Activated naive CD8-positive, alpha-beta T cell treated with anti-CD3 and anti-CD28 coated beads, Interleukin-2, amount 50 U/mL, for 16 hours (primary cell): ENCODE measurements around the gene NEUROG3.
"Not testable (repeated sequence)": the region's sequence is repeated elsewhere in the genome, so short reads cannot be mapped to it uniquely, and the experiment has no call there.

Source experiments
- DNase-seq: peaks from one replicate; pipeline ENCODE4 v3.0.0-alpha.2; 2020; ENCODE audit warnings: low read depth, low spot score

The NEUROG3 gene

DNA sequence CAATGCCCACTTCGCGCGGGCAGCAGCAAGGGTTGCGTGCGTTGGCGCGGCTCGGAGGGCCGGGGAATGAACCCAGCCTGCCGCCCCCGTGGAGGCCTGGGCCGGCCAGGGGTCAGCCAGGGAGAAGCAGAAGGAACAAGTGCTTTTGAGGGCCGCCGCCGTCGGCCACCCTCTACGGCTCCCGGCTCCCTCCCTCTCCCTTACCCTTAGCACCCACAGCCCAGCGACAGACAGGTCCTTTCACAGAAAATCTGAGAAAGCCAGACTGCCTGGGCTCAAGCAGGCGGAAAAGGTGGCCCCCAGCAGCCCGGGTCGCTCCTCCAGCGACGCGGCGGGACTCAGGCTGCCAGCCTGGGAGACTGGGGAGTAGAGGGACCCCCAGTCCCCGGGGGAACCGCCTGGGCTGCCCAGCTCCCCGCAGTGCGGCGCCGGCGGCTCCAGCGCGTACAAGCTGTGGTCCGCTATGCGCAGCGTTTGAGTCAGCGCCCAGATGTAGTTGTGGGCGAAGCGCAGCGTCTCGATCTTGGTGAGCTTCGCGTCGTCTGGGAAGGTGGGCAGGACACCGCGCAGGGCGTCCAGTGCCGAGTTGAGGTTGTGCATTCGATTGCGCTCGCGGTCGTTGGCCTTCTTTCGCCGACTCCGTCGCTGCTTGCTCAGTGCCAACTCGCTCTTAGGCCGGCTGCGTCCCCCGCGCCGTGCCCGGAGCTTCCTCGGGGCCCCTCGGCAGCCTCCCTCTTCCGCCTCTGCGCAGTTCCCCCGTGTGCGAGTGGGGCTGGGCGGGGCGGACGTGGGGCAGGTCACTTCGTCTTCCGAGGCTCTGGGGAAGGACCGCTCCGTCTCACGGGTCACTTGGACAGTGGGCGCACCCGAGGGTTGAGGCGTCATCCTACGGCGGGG is 815 bp downstream of the NEUROG3 start:
- no peak for DNase-seq

DNA sequence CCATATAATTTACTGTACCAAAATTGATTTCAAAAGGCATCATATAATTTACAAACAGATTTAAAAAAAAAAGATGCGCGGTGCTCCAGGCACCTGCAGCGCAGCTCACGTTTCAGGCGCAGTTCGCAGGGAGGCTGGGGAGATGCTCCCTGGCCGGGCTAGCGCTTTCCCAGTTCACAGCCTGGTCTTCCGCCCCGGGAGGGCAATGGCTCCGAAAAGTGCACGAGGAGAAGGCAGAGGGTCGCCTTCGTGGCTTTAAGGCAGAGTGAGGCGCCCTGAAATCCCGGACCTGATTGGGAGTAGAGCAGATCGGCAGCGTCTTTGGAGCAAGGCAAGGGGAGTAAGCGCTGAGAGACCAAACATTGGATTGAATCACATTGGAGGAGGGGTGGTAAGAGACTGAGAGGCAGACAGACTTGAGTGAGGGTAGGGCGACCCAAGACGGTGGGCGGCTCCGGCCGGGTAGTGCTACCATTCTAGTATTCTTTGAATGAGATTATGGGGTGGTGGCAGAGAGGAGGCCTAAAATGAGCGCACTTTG is 1.5 kb downstream of the NEUROG3 start:
- DNase-seq, result no peak

DNA sequence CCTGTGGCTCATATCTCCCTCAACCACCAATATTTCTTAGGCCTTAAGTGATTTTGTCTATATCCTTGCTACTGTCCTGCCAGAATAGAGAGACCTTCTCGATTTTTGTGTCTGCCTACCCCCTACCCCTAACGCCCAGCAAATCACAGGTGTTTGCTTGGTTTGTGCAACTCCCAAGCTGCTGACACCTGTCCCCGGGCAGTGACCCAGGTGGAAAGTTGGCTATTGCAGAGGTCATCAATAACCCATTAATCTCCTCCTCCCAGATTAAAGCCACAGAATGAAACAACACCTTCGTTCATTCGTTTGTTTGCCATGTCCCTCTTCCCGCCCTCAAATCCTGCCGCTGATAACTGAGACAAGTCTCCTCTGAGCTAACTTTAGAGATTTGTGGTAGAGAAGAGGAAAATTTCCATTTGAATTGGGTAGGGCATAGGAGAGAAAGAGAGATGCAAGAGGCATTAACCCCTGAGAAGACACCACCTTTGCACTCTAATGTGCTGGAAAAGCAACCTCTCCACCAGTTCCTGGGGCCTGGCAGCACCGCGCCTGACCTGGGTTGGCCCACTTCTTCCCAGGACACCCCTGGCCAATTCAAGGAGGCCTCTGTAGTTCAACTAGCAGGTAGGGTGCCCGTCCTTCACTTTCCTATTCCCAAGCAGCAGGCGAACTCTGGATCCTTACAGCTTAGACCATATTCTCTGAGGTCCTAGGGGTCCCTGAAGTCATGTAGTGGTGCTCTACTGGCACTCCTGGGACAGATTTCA is 3.0 kb downstream of the NEUROG3 start:
- no peak for DNase-seq

DNA sequence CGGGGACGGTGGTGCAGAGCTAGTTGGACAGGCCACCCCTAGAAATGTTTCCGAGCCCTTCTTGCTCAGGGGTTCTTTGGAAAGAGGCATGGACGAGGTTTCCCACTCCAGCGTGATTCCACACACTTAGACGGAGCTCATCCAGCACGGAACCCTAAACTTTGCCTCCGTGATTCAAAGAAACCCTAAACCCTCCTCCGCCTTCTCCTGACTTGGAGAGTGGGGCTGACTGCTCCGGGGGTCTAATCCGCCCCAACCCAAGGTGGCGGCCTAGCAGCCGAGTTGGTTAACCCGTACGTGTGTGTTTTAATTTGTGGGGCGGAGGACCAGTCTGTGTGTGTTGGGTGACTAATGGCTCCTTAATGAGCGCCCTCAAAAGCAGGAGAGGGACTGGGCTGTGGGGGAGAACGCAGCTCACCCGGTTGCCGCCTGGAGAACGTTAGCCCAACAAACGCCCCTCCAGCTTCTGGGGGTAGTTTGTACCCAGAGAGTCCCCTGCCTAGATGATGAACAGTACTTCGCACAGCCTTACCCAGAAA is 3.8 kb downstream of the NEUROG3 start:
- DNase-seq, result no peak

DNA sequence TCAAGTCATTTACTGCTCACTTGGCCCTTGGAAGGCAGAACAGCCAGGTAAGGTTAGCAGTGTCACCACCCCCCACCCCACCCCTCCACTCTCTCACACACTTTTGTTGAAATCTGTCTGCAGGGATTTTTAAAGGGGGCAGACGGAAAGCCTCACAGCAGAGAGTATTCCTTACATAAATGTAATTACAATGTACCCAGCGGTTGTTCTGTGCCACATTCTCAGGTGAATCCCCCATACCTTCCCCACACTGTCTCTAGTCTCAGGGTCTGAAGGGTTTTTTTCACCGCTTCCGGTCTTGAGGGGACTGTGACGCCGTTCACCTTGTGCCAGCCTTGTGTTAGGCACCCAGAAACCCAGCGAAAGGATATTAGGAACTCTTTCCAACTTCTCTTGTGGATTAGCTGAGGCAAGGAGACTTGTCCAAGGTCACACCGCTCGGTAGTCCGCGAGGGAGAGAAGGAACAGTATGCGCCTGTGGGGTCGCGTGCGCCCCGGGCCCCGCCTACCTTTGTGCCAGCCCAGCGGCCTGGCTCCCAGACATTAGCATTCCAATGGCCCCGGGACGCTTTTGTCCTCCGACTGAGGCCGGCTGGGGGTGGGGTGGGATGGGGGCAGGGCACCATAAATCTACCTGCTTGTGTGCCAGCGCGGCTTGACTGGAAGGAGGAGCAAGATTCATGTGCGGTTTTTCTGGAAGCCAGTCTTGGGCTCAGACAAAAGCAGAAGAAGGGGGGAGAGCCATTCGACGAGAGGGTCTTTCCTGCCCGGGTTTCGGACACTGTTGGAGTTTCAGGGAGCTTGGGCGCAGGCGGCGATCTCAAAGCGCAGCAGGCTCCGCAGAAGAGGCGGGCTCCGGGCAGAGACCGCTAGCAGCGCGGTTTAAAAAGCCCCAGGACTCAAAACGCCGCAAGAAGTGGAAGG is 4.5 kb downstream of the NEUROG3 start:
- no peak for DNase-seq

- DNase-seq, result no peak
Measured at GRCh38 chr10:69567920-69568319, 5.3 kb downstream of the NEUROG3 start.

- no peak for DNase-seq
Measured at GRCh38 chr10:69562731-69563254, 10.4 kb downstream of the NEUROG3 start.

- DNase-seq, result no peak
Measured at GRCh38 chr10:69559525-69559924, 13.7 kb downstream of the NEUROG3 start.

GRCh38 chr10:69558559-69558958 is 14.7 kb downstream of the NEUROG3 start:
- no peak for DNase-seq

DNA sequence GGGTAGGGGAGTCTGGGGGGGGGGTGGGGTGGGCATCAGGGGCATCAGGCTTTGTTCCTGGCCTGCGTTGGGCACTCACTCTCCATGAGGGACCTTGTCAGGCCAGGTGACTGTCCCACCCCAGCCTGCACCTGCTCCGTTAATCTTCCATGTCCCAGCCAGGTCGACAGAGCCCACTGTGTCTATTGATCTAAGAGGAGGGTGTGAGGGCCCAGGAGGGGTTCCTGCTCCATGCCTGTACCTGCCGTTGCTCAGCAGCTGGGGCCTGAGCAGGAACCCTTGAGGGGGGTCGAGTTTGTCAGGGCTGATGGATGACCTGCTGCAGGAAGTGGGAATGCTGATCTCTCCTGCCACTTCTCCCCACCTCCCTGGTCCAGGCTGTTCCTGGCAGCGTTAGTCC is 18.6 kb downstream of the NEUROG3 start:
- no peak for DNase-seq

GRCh38 chr10:69553328-69553727 is 19.9 kb downstream of the NEUROG3 start:
- no peak for DNase-seq

- DNase-seq, result no peak
Measured at GRCh38 chr10:69552268-69552667, 21.0 kb downstream of the NEUROG3 start.

- DNase-seq, result no peak
Measured at GRCh38 chr10:69549959-69550358, 23.3 kb downstream of the NEUROG3 start.

- no peak for DNase-seq
Measured at GRCh38 chr10:69541463-69541862, 31.8 kb downstream of the NEUROG3 start.

DNA sequence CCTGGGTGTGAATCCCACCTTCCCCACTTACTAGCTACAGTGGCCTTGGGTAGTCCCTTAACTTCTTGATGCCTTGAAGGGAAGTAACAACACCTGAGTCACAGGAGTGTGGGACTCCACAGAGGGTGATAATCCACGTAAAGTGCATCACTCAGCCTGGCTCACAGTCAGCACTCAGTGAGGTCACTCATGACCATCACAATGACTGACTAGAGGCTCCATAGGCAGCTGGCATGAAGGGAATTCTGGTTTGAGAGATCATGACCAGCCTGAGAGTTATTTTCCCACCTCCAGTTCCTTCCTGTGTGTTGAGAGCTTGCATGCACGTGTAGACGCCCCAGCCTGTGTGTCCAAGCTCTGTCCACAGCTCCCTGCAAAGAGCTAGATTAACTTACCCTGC is 34.8 kb downstream of the NEUROG3 start:
- no peak for DNase-seq

DNA sequence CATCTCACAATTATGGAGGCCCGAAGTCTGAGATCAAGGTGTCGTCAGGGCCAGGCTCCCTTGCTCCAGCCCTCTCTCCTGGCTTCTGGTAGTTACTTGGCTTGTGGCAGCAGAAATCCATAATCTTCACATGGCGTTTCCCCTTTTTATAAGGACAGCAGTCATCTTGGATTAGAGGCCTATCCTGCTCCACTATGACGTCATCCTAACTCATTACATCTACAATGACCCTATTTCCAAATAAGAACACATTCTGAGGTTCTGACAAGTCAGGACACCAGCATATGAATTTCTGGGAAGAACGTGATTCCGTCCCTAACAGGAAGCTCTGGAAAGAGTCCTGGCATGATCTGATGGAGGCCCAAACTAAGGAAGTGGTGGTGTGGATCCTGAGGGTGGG is 35.8 kb downstream of the NEUROG3 start:
- no peak for DNase-seq

DNA sequence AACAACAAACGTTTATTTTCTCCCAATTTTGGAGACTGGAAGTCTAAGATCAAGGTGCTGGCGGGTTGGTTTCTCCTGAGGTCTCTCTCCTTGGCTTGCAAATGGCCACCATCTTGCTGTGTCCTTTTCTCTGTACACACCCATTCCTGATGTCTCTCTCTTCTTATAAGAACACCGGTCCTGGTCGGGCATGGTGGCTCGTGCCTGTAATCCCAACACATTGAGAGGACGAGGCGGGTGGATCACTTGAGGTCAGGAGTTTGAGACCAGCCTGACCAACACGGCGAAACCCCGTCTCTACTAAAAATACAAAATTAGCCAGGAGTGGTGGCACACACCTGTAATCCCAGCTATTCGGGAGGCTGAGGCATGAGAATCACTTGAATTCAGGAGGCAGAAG is 36.7 kb downstream of the NEUROG3 start:
- DNase-seq, result not testable (repeated sequence)

GRCh38 chr10:69533658-69534057 is 39.6 kb downstream of the NEUROG3 start:
- no peak for DNase-seq

DNA sequence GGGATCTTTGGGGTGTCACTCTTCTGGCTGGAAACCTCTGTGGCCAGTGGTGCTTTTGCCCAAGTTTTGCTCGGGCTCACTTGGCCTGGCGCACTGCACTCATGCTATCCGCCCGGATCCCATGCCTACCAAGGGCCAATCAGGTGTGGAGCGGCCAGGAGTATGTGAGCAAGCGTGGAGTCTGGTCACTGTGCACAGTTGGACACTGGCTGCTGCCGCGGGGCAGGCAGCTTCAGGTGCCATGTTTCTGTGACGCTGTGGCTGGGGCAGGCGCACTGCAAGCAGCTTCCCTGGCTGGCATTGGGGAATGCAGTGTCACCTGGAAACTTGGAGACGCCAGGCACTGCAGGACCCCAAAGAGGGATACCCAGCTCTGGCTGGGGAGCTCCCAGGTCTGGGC is 45.3 kb downstream of the NEUROG3 start:
- no peak for DNase-seq
